Right lobe of liver (tissue), 6 donors: ENCODE results near the gene HNRNPM. TPM values are rescaled to one million over a fixed set of nuclear protein-coding genes. Genes with fewer than 3 reads are reported as not detected.

Experiments used
- ATAC-seq, 4 donors: fragments of 200-7000 bp; cut with Tn5 transposase; one replicate each; pipeline ENCODE4 v1.9.1; 2020; ENCODE audit warnings: mild to moderate bottlenecking in 4 of 4, moderate library complexity in 4 of 4
- DNase-seq, 3 donors: peaks; one replicate each; pipeline ENCODE4 v3.0.0-alpha.2; 2020
- H3K27ac ChIP-seq, 3 donors: fragments of 200-600 bp; one replicate each; pipeline ENCODE4 v1.8.0; 2022
- H3K27me3 ChIP-seq, 2 donors: fragments of 200-600 bp; one replicate each; pipeline ENCODE4 v1.8.0; 2022
- H3K36me3 ChIP-seq, 4 donors: fragments of 200-600 bp; sonication (generic) in 1 of 4; one replicate each; pipeline versions ENCODE4 v1.5.1 to v1.8.0; 2017 to 2022; ENCODE audit warnings: control low read depth in 1 of 4
- H3K4me1 ChIP-seq, 4 donors: fragments of 200-600 bp; sonication (generic) in 1 of 4; one replicate each; pipeline versions ENCODE4 v1.5.1 to v1.8.0; 2017 to 2022; ENCODE audit warnings: control low read depth in 1 of 4
- H3K4me3 ChIP-seq, 3 donors: fragments of 200-600 bp; one replicate each; pipeline ENCODE4 v1.8.0; 2022
- H3K9me3 ChIP-seq, 4 donors: fragments of 200-600 bp; sonication (generic) in 1 of 4; one replicate each; pipeline versions ENCODE4 v1.5.1 to v1.8.0; 2017 to 2022; ENCODE audit warnings: control low read depth in 1 of 4
- CTCF ChIP-seq, 4 donors: fragments of 200-600 bp in 3 of 4; fragments of 450-650 bp in 1 of 4; IDR thresholded peaks; one replicate each; pipeline versions ENCODE4 v1.5.1 to v1.8.0; 2016 to 2022; ENCODE audit warnings: antibody characterized with exemption in 4 of 4, mild to moderate bottlenecking in 2 of 4
- POLR2A ChIP-seq: fragments of 450-650 bp; IDR thresholded peaks from one replicate; pipeline ENCODE4 v1.6.1; 2017; ENCODE audit warnings: antibody characterized with exemption, mild to moderate bottlenecking
- WGBS: methylation state at CpG from one replicate; pipeline ENCODE4 v1.1.6; 2018; ENCODE audit warnings: low coverage, low lambda C conversion rate; ENCODE audit not compliant: insufficient coverage; ENCODE audit errors: missing lambda C conversion rate; 5-methylcytosine and 5-hydroxymethylcytosine counted together
- intact Hi-C, 2 donors: fragments of 100-400 bp; cut with DNase I; formaldehyde crosslinking; loops; one replicate each; pipeline versions ENCODE4 v1.11.2 to v1.14.1; 2022
- total RNA-seq, 6 experiments: library from RNA; depleted of rRNA in 2 of 6; stranded (reverse); fragments of >200 nt in 2 of 6; fragmentation: NEBNext Ultra II Directional in 3 of 6; extraction: Animal tissue kit (Norgen Biotek cat#: 25700) in 3 of 6; gene quantifications; one replicate each; pipeline versions ENCODE4 v1.1.0 to v1.2.4, GENCODE V29; 2016 to 2023
- donor health status: DM: no; HTN: yes; CAD: no.
- donor health status: DM: no; HTN: no; CAD: no.
- donor health status: DM: no; HTN: no; CAD: no.
- donor health status: DM: no; HTN: yes; CAD: no.
- donor health status: DM: no; HTN: yes; CAD: no.

Gene HNRNPM
- total RNA-seq, 6 experiments from 2014 or later = 31.8 to 82.5 (median 58.6) TPM

GRCh38 chr19:8445488-8446001 lies 770 bp downstream of the HNRNPM start:
- ATAC-seq = peak; percentile 62 to 67 (median 64)
- DNase-seq = peak; percentile 75 to 81 (median 78)
- Histone ChIP-seq H3K27ac (peak overlapping the region; percentile 95 to 97 (median 96)), H3K36me3 (peaks cover 0 to 10% (median 2%) of the 10 kb centered on the region in 4 donors), H3K4me1 (peaks cover 0 to 42% (median 18%) of the 10 kb centered on the region in 4 donors), H3K9me3 (no peaks in the 10 kb centered on the region), H3K27me3 (no peaks in the 10 kb centered on the region), H3K4me3 (peak overlapping the region; percentile 98 to 100 (median 99))
- TF ChIP-seq CTCF (IDR thresholded peaks at IDR 0.05) = no peak
- TF ChIP-seq POLR2A = no peak
- WGBS = 0% methylated on average over 21 of the region's 45 CpGs
- intact Hi-C loops = no loop called here

- H3K36me3 ChIP-seq = peaks cover 0 to 10% (median 2%) of the 10 kb centered on the region in 4 donors
- WGBS = 16% methylated on average over 16 of the region's 16 CpGs
- TF ChIP-seq CTCF (IDR thresholded peaks at IDR 0.05) (no peak), POLR2A (no peak)
- no peaks in the 10 kb centered on the region for H3K27me3 ChIP-seq
- intact Hi-C loops = no loop called here
- H3K9me3 ChIP-seq = no peaks in the 10 kb centered on the region
- peak overlapping the region in 2 of 3 donors; percentile 95 to 97 for H3K27ac ChIP-seq
- ATAC-seq (no peak), DNase-seq (no peak)
- peaks cover 0 to 49% (median 19%) of the 10 kb centered on the region in 4 donors for H3K4me1 ChIP-seq
- H3K4me3 ChIP-seq = peak overlapping the region; percentile 98 to 100 (median 99)
Observed at GRCh38 chr19:8446061-8446709, 1.4 kb downstream of the HNRNPM start.

GRCh38 chr19:8449830-8450229 lies 5.1 kb downstream of the HNRNPM start:
- Histone ChIP-seq H3K27me3 (no peaks in the 10 kb centered on the region), H3K27ac (no peak overlapping the region), H3K9me3 (no peaks in the 10 kb centered on the region), H3K4me3 (no peak overlapping the region), H3K36me3 (peaks cover 0 to 10% (median 2%) of the 10 kb centered on the region in 4 donors), H3K4me1 (peaks cover 5 to 78% (median 33%) of the 10 kb centered on the region in 4 donors)
- ATAC-seq = no peak
- no peak for TF ChIP-seq CTCF (IDR thresholded peaks at IDR 0.05)
- TF ChIP-seq POLR2A = no peak
- 72% methylated on average over 4 of the region's 8 CpGs for WGBS
- intact Hi-C loops = no loop called here
- no peak for DNase-seq

DNA sequence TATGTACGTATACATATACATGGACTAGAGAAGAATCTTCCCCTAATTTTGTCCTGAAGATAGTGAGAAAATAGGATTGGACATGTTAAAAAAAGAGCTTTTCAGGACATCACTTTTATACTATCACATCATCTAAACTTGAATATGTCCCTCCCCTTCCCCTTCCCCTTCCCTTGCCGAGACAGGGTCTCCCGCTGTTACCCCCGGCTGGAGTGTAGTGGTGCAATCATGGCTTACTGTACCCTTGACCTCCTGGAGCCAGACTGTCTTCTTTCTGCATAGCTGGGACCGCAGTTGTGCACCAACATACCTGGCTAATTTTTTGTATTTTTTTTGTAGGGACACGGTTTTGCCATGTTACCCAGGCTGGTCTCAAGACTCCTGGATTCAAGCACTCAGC lies 6.6 kb downstream of the HNRNPM start:
- no peak overlapping the region for H3K4me3 ChIP-seq
- no peaks in the 10 kb centered on the region for H3K9me3 ChIP-seq
- H3K4me1 ChIP-seq = peaks cover 5 to 73% (median 31%) of the 10 kb centered on the region in 4 donors
- peak overlapping the region in 1 of 3 donors; percentile 6 for H3K27ac ChIP-seq
- DNase-seq = no peak
- TF ChIP-seq CTCF (IDR thresholded peaks at IDR 0.05) (no peak), POLR2A (no peak)
- intact Hi-C loops = no loop called here
- H3K27me3 ChIP-seq = no peaks in the 10 kb centered on the region
- H3K36me3 ChIP-seq = peaks cover 0 to 22% (median 8%) of the 10 kb centered on the region in 4 donors
- ATAC-seq = peak; percentile 33 to 55 (median 52)
- 29% methylated on average over 6 of the region's 6 CpGs for WGBS
